Fibroblast of villous mesenchyme (primary cell): ENCODE results near the gene SLC44A1. TPM values are rescaled to one million over a fixed set of nuclear protein-coding genes. Genes with fewer than 3 reads are reported as not detected.

Experiments used
- DNase-seq: peaks from one replicate; pipeline ENCODE4 v3.0.0-alpha.2; 2010; ENCODE audit warnings: low read depth
- H3K4me3 ChIP-seq: 2 replicates; pipeline ENCODE4 v1.5.1; 2011; ENCODE audit warnings: low read depth, mild to moderate bottlenecking, low read length
- total RNA-seq: library from RNA; depleted of rRNA; stranded (reverse); fragments of >200 nt; gene quantifications from 2 replicates; pipeline ENCODE4 v1.2.3, GENCODE V29; 2012
- TF ChIP-seq, protein P1 (sequence below): IDR thresholded peaks from 2 replicates; pipeline ENCODE4 v1.5.1; 2012; ENCODE audit warnings: low read depth, mild to moderate bottlenecking, low read length; ENCODE audit not compliant: insufficient read depth

The SLC44A1 gene
- total RNA-seq, 1 donor: 37.1 TPM

DNA sequence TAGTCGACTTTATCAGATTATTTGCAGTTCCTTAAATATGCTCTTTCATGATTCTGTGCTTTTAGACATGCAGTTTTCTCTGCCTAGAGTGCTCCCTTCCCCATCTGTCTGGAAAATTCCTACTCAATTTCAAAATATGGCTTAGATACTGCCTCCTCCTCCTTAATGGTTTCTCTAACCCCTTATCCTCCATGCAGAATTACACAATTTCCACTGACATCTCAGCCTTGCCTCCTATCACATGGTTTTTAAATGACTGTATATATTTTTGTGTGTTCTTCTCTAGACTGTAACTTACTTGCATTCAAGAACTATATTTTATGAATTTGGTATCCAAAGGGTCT lies 85.2 kb downstream of the SLC44A1 start:
- DNase-seq: peak; percentile 60
- TF ChIP-seq, protein P1, sequence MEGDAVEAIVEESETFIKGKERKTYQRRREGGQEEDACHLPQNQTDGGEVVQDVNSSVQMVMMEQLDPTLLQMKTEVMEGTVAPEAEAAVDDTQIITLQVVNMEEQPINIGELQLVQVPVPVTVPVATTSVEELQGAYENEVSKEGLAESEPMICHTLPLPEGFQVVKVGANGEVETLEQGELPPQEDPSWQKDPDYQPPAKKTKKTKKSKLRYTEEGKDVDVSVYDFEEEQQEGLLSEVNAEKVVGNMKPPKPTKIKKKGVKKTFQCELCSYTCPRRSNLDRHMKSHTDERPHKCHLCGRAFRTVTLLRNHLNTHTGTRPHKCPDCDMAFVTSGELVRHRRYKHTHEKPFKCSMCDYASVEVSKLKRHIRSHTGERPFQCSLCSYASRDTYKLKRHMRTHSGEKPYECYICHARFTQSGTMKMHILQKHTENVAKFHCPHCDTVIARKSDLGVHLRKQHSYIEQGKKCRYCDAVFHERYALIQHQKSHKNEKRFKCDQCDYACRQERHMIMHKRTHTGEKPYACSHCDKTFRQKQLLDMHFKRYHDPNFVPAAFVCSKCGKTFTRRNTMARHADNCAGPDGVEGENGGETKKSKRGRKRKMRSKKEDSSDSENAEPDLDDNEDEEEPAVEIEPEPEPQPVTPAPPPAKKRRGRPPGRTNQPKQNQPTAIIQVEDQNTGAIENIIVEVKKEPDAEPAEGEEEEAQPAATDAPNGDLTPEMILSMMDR: no peak
- H3K4me3 ChIP-seq: no peak overlapping the region

GRCh38 chr9:105330201-105330600 lies 85.8 kb downstream of the SLC44A1 start:
- no peak for DNase-seq
- TF ChIP-seq, protein P1: no peak
- H3K4me3 ChIP-seq: no peak overlapping the region

- TF ChIP-seq, protein P1: no peak
- H3K4me3 ChIP-seq: no peak overlapping the region
- DNase-seq: no peak
Observed at GRCh38 chr9:105330755-105331154, 86.3 kb downstream of the SLC44A1 start.

- no peak overlapping the region for H3K4me3 ChIP-seq
- TF ChIP-seq, protein P1: no peak
- DNase-seq: no peak
Observed at GRCh38 chr9:105331160-105331559, 86.7 kb downstream of the SLC44A1 start.

DNA sequence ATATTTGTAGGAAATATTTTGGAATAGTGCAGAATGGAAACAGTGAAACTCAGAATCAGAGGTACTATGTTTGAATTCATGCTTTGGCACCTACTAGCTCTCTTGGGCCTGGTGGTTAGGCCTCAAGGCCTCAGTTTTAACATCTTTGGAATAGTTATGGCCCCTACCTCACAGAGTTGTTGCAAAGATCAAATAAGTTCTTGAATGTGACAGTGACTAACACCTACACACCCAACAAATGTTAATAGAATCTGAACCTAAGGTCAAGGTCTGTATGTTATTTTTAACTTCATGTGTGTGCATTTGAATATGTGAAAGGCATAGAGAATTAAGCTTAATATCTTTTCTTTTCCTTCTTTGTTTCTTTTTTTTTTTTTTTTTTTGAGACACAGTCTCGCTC lies 87.3 kb downstream of the SLC44A1 start:
- H3K4me3 ChIP-seq: no peak overlapping the region
- no peak for DNase-seq
- TF ChIP-seq, protein P1: no peak

GRCh38 chr9:105332471-105332870 lies 88.0 kb downstream of the SLC44A1 start:
- TF ChIP-seq, protein P1: no peak
- DNase-seq: no peak
- no peak overlapping the region for H3K4me3 ChIP-seq

GRCh38 chr9:105333076-105333475 lies 88.6 kb downstream of the SLC44A1 start:
- TF ChIP-seq, protein P1: no peak
- no peak overlapping the region for H3K4me3 ChIP-seq
- no peak for DNase-seq
